NCI-H1436 treated with DMSO at 0.1 percent for 48 hours (cell line): ENCODE results near the gene RNFT2.
A peak's percentile ranks its signal among the peaks of the same experiment; 100 is the strongest.
"Not testable (repeated sequence)": the region's sequence is repeated elsewhere in the genome, so short reads cannot be mapped to it uniquely, and the experiment has no call there.

Experiments
- DNase-seq: peaks from one replicate; lab custom pipeline; 2025; lab: John Stamatoyannopoulos, UW

RNFT2 gene

GRCh38 chr12:116797885-116798284 lies 59.8 kb downstream of the RNFT2 start:
- DNase-seq, result no peak

- DNase-seq, result no peak
These were observed 60.6 kb downstream of the RNFT2 start for GRCh38 chr12:116798719-116799118.

GRCh38 chr12:116799955-116800354 lies 61.8 kb downstream of the RNFT2 start:
- no peak for DNase-seq

GRCh38 chr12:116800918-116801317 lies 62.8 kb downstream of the RNFT2 start:
- DNase-seq, result no peak

GRCh38 chr12:116802018-116802417 lies 63.9 kb downstream of the RNFT2 start:
- no peak for DNase-seq

GRCh38 chr12:116803013-116803736 lies 65.1 kb downstream of the RNFT2 start:
- DNase-seq, result no peak

- no peak for DNase-seq
These were observed 65.9 kb downstream of the RNFT2 start for GRCh38 chr12:116804051-116804450.

- DNase-seq, result no peak
These were observed 68.8 kb downstream of the RNFT2 start for GRCh38 chr12:116806845-116807440.

GRCh38 chr12:116807546-116807945 lies 69.4 kb downstream of the RNFT2 start:
- no peak for DNase-seq

GRCh38 chr12:116808113-116809105 lies 70.3 kb downstream of the RNFT2 start:
- no peak for DNase-seq

GRCh38 chr12:116812238-116812637 lies 74.1 kb downstream of the RNFT2 start:
- DNase-seq, result no peak

- DNase-seq, result no peak
These were observed 75.3 kb downstream of the RNFT2 start for GRCh38 chr12:116813271-116814041.

- not testable (repeated sequence) for DNase-seq
These were observed 76.7 kb downstream of the RNFT2 start for GRCh38 chr12:116814766-116815165.

- DNase-seq, result no peak
These were observed 80.3 kb downstream of the RNFT2 start for GRCh38 chr12:116818341-116818856.

GRCh38 chr12:116818948-116819832 lies 81.1 kb downstream of the RNFT2 start:
- DNase-seq, result peak; percentile 58

GRCh38 chr12:116820064-116820656 lies 82.0 kb downstream of the RNFT2 start:
- no peak for DNase-seq

- DNase-seq, result no peak
These were observed 83.2 kb downstream of the RNFT2 start for GRCh38 chr12:116821291-116821690.

GRCh38 chr12:116827432-116827831 lies 89.3 kb downstream of the RNFT2 start:
- no peak for DNase-seq

GRCh38 chr12:116832353-116832752 lies 94.2 kb downstream of the RNFT2 start:
- DNase-seq, result no peak

- DNase-seq, result no peak
These were observed 95.4 kb downstream of the RNFT2 start for GRCh38 chr12:116833474-116833873.
